ENCODE results near the gene THAP12.

- TF ChIP-seq FOXM1 (IDR thresholded peaks at IDR 0.05; ENCODE audit: borderline replicate concordance) (no peak), LEF1 (IDR thresholded peaks at IDR 0.05; ENCODE audit: borderline replicate concordance) (no peak), TARDBP (IDR thresholded peaks at IDR 0.05) (no peak), HDGF (IDR thresholded peaks at IDR 0.05; ENCODE audit: borderline replicate concordance) (no peak), BHLHE40 (IDR thresholded peaks at IDR 0.05; ENCODE audit: borderline replicate concordance) (no peak), NFRKB (IDR thresholded peaks at IDR 0.05) (no peak), CTBP1 (IDR thresholded peaks at IDR 0.05; ENCODE audit: borderline replicate concordance) (no peak), PKNOX1 (IDR thresholded peaks at IDR 0.05) (no peak), ELF4 (IDR thresholded peaks at IDR 0.05) (no peak)
These were observed 5.0 kb upstream of the THAP12 start for GRCh38 chr11:76385903-76386302.
